HS-27A (cell line): ENCODE data around the gene PTPRN.
"Not testable (repeated sequence)": the region's sequence is repeated elsewhere in the genome, so short reads cannot be mapped to it uniquely, and the experiment has no call there.

ENCODE experiments used
- DNase-seq: peaks from one replicate; pipeline ENCODE4 v3.0.0-alpha.2; 2012; ENCODE audit warnings: low read depth, missing footprints

The PTPRN gene

DNA sequence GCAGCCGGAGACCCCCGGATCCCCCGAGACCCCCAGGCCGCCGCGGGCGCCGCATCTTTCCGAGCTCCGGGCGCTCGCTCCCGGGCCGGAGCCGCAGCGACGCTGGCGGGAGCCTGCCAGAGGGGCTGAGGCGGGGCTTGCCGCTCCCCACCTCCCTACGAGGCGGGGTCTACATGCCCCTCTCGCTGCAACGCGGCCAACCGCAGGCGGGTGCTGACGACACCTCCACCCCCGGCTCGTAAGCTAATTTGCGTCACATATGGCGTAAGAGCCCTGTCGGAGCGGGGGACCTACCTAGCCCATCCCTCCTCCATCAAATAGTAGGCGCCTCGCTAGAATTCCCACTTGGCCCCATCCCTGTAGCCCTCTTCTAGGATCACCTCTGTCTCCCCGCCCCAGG, at the start of gene PTPRN:
Gene PTPRN (minus strand): TSS at position 124 of the 400 bp plus-strand sequence. CDS start 69 bp downstream, at position 55.
- no peak for DNase-seq

DNA sequence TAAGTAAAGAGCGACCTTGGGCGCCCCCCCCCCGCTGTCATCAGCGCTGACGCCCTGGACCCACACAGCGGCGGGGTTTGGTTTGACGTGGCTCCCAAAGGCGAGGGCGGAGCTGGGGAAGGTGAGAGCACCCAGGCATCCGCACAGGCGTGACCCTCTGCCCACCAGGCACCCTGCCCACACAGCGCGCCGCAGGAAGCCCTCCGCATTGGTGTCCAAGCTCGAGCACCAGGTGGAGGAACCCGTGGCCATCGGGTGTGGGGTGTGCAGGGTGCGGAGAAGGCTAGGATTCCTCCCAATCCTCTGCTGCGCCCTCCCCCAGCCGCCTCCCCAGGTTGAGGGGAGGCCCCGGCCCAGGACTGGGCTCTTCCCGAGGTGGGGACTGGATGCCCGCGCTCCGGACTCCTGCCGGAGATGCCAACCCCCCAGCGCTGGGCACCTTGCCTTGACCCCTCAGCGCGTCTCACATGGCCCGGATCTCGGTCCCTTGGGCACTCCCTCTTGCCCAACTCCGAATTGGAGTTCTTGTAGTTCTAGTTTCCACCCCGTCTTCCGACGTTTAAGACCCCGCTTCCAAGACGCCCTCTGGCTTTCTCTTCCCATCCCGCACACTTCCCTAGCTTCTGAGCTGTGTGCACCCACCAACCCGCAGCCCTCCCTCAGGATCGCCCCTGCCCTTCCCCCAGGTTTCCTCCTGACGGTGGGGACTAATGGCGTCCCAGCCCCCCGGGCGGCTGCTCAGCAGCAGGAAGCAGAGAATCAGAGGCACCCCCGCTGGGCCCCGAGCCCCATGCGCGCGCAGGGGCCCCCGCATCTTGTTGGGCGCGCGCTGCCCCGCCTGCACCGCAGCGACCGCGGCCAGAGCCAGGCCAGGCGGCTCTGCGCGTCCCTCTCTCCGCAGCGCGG, 49.2 kb upstream of the PTPRN start:
- DNase-seq: no peak

DNA sequence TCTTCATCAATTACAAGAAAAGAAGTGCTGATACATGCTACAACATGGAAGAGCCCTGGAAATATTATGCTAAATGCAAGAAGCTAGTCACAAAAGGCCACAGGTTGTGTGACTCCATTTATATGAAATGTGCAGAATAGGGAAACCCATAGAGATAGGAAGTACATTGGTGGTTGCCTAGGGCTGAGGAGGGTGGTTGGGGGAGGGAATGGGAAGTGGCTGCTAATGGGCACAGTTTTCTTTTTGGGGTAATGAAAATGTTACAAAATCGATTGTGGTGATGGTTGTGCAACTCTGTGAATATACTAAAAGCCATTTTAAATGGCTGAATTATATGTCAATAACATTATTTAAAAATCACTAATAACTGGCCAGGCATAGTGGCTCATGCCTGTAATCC, 47.6 kb upstream of the PTPRN start:
- DNase-seq: no peak

DNA sequence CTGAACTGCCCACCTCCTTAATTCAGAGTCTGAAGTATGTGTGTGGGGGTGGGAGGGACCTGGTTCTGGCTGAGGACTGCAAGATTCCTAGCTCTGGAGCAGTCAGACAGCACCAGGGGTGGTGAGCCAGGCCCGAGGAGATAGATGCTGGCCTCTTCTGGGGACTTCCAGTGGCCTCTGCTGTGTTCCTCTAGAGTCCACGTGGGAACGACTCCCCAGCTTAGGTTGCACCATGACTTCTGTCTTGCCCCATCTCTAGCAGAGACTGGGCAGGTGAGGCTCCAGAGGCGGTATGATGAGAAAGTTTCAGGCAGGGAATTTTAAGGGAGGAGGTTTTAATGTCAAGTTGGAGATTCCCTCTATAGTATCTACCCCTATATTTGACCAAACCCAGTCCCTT, 45.4 kb upstream of the PTPRN start:
- DNase-seq: no peak

DNA sequence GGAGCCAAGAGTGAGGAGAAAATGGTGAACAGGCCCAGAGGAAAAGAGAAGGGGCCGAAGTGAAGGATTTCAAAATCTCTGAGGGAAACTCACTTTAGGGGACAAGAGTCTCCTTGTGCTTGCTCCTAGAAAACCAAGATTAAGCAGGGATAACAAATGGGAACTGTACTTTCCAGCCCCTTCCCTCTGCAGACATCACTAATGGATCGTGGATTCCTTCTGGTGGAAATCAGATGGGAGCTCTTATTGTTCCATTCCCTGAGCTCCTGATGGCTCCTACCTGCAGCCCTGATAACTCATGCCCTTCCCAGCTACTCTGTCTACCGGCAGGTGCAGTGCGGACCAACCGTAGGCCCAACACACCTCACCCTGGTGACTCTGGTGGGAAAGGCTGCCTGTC, 43.9 kb upstream of the PTPRN start:
- DNase-seq: no peak

DNA sequence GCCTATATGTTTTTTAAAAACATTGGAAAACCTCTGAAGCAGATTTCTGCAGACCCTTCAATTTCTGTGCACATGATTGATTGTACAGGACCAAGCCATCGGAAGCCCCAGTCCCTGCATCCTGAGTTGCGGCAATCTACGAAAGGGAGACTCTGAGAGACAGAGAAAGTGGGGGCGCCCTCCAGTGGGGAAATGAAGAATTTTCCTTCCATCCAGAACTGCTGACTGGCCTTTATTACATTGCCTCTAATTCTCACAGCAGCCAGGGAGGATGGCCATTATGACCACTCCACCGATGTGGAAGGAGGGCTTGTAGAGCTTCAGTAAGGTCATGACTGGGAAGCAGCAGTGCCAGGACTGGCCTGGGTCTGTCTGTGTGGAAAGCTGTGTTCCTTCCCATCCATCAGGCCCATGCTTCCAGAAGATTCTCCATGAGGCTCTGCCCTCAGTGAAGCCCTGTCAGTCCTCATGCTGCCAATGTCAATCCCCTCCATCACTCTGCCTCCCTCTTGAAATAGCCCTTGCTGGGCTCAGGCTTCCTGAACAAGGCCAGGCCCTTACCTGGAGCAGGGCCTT, 43.3 kb upstream of the PTPRN start:
- peak; percentile 8 for DNase-seq

DNA sequence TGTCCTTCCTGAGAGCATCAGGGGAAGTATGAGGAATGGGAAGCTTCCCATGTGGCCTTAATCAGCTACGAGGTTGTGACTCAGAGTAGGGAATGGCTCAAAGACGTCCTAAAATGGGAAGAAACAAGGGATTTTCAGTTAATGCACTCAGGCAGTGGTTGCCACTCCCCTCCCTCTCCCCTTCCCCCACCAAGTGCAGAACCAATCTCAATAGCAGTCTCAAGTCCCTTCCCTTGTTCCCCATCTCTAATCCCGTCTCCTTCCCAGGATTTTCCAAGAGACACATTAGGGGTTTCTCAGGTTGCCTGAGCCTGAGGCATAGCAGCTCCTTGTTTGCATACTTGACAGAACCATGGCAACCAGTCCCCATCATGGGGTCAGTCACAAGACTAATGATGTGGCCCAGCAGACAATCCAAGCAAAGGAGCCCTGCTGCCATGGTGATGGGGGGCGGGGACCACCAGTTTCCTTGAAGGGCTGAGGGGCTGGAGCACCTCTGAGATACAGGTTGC, 41.6 kb upstream of the PTPRN start:
- DNase-seq: no peak

DNA sequence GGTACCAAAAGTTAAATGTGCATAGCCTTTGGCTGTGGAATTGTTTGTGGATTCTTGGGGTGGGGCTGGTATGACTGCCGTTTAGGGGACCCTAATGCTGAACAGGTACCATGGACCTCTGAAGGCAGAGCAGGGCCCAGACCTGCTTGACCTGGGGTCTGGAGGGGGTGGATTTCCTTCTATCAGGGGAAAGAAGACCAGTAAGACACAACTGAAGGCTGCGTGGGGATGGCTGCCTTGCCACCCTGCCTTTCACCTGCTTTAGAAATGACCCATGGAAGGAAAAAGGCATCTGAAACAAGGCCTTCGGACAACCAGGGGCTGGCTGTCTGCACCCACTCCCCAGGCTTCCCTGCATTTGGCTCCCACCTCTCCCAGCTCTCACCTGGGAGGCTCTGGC, 41.0 kb upstream of the PTPRN start:
- DNase-seq: no peak

DNA sequence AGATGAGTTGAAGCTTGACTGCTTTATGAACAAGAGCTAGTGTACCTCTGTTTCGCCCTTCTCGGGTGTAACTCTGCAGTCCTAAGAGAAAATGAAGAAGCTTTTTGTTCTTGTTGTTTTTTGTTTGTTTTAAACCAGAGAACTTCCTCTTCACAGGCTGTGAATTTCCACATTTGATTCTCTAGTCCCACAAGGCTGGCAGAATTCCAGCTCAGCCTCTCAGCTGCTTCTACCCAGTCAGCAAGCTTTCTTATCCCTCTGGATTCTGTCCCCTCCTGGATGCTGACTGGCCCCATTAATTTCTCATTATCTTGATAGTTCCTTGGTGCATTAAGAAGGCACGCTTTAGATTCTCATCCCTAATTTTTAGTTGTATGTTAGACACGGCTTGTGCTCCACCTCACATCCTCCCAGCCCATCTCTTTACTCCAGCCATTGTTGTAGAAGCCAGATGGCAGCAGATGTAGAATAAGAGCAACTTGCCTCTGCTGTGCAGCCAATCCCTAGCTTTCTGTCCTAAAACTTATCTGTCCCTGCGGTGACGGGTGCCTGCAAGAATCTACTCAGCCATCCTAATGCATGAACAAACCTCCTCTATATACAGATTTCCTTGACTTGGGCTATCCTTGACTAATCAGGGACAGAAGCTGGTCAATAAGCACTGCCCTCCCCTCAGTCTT, 35.7 kb upstream of the PTPRN start:
- DNase-seq: no peak

DNA sequence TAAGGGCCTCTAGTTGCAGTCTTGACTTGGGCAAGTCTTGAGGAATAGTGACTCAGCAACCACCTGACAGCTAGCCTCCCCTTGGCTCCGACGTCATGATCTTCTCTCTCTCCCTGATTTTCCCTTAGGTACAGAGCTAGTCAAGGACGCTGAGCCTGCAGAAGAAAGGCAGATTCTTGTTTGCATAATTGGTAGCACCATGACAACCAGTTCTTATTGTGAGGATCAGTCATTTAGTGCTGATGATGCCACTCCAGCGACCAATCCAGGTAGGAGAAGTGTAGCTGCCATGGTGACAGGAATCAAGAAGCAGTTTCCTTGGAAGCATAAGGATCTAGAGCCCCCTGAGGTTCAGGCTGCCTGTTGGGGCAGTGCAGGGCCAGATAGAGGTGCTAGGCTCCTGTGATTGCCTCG, 26.2 kb upstream of the PTPRN start:
- no peak for DNase-seq

DNA sequence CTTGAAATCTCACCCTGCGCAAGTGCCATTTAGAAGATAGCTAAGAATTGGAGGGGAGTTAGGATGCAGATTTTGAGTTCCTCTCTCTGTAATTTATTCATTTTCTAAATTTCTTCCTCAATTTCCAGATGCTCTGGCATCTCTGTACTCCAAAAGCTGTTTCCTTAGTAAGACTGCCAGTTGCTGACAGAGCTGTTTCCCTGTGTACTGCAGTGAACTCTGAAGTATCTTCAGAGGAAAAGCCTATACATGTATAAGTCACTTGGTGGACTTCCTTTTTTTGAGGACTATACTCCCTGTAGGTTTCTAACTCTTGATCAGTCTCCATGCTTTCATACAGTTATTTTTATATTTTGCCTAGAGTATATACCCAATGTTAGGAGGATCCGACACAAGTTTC, 24.9 kb upstream of the PTPRN start:
- DNase-seq: no peak

DNA sequence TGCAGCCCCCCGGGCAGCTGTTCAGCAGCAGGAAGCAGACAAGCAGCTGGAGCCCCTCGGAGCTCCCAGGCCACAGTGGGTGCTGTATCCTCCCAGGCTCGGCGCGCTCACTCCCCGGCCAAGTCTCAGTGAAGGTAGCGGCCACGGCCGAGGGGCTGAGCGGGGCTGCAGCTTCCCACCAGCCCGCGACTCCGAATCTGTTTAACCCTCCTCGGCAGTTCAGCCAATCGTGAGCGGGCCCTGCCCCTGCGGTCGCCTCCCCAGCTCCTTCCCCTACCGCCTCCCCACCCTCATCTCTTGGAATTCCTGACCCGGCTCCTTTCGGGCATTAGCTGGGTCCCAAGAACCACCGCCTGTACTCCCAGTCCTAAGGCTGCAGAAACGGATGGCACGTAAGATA, 23.3 kb upstream of the PTPRN start, which contains the start of gene RESP18:
Gene RESP18 (minus strand): TSS at position 203 of the 400 bp plus-strand sequence.
- DNase-seq: no peak

DNA sequence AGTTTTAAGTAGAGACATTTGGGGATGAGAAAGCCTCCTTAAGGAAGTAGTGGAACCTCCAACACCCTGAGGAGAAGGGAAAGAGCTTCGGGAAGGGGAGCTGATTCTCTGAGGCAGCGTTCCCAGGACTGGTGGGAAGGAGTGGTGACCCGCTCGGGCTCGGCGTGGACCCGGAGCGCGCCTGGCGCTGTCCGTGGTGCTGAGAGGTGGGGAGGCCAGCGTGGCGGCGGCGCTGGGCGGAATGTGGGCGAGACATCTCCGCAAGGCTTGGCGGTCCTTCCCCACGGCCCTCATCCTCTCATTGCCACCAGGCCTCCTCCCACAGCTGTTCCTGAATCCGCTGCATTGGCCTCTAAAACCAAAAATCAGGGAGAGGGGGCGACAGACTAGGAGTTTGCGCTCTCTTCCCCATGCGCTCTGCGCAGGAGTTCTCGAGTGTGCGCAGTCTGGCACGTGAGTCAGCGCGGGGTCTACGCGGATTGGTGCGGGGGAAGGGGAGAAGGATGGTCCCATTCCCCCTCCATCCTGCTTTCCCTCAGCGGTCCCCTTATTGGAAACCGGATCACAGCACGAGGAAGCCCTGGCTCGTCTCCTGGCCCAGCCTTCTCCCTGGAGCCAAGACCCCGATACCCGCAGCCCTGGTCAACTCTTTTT, 22.5 kb upstream of the PTPRN start:
- no peak for DNase-seq

DNA sequence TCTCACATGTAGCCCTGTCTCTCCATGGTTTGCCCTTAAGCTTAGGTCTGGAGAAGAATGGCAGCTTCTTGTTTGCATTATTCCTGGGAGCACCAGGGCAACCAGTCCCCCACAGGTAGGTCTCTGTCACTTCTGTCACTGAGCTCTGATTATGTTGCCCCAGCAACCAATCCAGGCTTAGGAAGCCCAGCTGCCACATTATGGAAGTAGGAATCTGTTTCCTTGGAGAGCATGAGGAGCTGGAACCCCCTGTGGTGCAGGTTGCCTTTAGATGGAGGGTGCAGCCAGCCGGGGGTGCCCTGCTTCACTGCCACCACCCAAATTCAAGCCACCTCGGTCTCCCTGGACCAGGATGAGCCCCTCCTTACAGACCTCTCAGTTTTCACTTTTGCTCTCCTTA, 18.5 kb upstream of the PTPRN start:
- no peak for DNase-seq

DNA sequence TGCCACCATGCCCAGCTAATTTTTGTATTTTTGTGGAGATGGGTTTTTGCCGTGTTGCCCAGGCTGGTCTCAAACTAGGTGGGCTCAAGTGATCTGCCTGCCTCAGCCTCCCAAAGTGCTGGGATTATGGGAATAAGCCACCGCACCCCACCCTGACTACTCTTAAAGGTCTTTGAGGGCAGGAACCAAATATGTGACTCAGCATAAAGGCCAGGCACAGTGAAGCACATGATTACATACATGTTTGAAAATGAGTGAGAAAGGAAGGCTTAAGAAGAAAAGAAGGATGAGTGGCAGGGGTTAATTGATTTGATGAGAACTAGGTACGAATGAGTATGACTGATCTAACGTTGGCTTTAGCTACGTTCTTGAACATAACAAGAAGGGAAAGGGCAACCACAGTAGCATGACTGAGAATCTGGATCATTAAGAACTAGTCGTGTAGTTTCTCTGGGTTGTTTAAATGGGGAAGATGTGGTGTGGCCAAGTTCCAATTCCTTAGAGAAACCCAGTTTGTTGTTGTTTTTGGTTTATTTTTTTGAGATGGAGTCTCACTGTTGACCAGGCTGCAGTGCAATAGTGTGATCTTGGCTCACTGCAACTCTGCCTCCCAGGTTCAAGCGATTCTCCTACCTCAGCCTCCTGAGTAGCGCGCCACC, 16.6 kb upstream of the PTPRN start:
- DNase-seq: no peak

DNA sequence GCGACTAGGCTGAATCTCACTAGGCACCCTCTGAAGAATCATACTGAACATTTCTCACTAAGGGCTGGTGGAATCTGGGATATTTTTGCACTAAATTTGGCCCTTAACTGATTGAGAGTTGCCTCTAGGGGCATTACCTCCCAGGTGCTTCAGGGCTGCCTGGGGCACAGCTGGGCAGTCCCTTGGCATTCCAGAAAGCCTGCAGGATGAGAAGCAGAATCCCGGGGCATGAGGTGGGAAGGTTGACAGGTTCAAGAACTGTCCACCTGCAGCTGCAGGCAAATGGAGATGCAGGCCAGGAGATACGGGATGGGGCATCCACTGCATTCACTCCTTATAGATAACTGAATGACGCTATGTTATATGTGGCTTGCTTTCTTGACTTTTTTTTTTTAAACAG, 15.9 kb upstream of the PTPRN start:
- DNase-seq: no peak

DNA sequence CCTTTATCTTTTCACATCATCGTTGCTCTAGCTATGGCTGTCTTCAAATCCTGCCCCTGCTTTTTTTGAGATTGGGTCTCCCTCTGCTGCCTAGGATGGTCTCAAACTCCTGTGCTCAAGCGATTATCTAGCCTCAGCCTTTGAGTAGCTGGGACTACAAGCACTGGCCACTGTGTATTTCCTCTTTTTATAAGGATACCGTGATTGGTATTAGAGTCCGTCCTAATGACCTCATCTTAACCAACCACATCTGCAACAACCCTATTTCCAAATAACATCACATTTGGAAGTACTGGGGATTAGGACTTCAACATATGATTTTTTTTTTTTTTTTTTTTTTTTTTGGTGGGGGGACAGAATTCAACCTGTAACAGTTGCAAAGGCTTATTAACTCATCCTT, 14.2 kb upstream of the PTPRN start:
- no peak for DNase-seq

DNA sequence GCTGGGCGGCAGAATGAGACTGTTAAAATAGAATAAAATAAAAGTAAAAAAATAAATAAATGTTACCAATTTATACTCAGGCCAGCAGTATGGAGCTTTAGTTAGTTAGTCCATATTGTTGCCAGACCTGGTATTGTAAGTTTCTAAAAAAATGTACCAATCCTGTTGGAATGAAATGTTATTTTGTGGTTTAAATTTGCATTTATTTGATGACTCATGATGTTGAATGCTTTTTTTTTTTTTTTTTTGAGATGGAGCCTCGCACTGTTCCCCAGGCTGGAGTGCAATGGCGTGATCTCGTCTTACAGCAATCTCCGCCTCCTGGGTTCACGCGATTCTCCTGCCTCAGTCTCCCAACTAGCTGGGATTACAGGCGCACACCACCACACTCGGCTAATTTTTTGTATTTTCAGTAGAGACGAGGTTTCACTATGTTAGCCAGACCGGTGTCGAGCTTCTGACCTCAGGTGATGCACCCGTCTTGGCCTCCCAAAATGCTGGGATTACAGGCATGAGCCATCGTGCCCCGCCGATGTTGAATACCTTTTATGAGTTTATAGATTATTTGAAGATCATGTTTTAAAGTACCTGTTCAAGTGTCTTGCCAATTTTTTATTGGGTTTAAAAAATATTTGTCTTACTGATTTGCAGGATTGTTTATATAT, 5.7 kb upstream of the PTPRN start:
- DNase-seq: no peak

DNA sequence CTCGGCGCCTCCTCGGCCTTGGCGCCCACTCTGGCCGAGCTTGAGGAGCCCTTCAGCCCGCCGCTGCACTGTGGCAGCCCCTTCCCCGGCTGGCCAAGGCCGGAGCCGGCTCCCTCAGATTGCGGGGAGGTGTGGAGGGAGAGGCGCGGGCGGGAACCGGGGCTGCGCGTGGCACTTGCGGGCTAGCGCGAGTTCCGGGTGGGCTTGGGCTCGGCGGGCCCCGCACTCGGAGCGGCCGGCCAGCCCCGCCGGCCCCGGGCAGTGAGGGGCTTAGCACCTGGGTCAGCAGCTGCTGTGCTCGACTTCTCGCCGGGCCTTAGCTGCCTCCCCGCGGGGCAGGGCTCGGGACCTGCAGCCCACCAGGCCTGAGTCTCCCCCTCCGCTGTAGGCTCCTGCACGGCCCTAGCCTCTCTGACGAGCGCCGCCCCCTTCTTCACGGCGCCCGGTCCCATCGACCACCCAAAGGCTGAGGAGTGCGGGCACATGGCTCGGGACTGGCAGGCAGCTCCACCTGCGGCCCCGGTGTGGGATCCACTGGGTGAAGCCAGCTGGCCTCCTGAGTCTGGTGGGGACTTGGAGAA, 3.6 kb upstream of the PTPRN start:
- DNase-seq: not testable (repeated sequence)

DNA sequence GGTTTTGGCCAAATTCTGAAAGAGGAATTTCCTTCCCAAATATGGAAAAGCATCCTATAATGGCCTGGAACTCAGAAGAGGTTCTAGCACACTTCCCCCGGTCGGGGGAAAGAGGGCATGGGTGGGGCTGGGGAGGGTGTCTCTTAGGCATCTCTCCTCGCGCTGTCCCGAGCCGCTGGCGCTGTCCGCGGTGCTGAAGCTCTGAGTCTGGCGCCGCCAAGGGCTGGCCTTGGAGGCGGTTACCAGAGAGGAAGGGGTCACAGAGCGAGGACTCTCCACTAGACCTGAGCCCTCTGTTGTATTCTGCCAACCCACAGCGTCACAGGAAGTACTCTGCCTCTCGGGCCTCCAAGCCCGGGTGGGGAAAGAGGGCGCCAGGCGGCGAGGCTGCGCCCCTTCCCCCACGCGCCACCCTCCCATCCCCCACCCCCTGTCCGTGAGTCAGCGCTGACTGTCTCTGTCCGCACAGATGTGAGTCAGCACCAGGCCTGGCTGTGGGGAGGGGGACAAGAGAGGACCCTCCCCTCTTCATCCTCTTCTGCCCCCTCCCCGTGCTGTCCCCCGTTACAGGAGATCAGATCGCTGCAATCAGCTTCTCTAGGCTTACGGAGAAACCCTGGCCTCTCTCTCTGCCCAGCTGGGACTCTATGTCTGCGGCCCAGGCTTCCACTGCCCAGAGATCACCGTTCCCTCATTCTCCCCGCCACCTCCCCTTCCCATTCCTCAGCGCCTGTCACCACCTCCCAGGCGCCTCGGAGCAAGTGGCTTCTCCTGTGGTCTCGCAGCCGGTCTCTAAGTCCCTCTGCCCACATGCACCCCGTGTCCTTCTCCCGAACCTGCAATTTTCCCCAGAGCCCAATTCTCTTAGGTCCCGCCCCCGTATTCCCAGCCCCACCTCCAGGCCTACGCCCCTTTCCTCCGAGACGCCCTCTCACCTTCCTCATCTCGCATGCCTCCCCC, 779 bp downstream of the PTPRN start:
- no peak for DNase-seq
